Activated naive CD4-positive, alpha-beta T cell (primary cell): ENCODE results near the gene STAM.
A peak's percentile ranks its signal among the peaks of the same experiment; 100 is the strongest.

Experiments used
- DNase-seq, 4 experiments: peaks; one replicate each; lab custom pipeline; 2025; lab: John Stamatoyannopoulos, UW

STAM gene

GRCh38 chr10:17730667-17731066 is 86.7 kb downstream of the STAM start:
- no peak for DNase-seq

GRCh38 chr10:17731331-17732020 is 87.5 kb downstream of the STAM start:
- no peak for DNase-seq

GRCh38 chr10:17733620-17734019 is 89.7 kb downstream of the STAM start:
- no peak for DNase-seq

GRCh38 chr10:17734432-17735080 is 90.6 kb downstream of the STAM start:
- DNase-seq, result no peak

- DNase-seq, result no peak
Measured at GRCh38 chr10:17735166-17735941, 91.4 kb downstream of the STAM start.

GRCh38 chr10:17736223-17736622 is 92.3 kb downstream of the STAM start:
- DNase-seq, result no peak

GRCh38 chr10:17737027-17737965 is 93.3 kb downstream of the STAM start:
- no peak for DNase-seq

- no peak for DNase-seq
Measured at GRCh38 chr10:17740668-17741067, 96.7 kb downstream of the STAM start.

GRCh38 chr10:17742918-17743317 is 99.0 kb downstream of the STAM start:
- peak; percentile 3 to 62 (median 46) for DNase-seq

GRCh38 chr10:17743437-17743836 is 99.5 kb downstream of the STAM start:
- no peak for DNase-seq

GRCh38 chr10:17744341-17744861 is 100.5 kb downstream of the STAM start:
- DNase-seq, result no peak

- DNase-seq, result no peak
Measured at GRCh38 chr10:17747883-17748550, 104.1 kb downstream of the STAM start.

- no peak for DNase-seq
Measured at GRCh38 chr10:17749890-17750289, 105.9 kb downstream of the STAM start.

GRCh38 chr10:17751781-17752445 is 108.0 kb downstream of the STAM start, which contains the start of gene TMEM236:
Gene TMEM236 (plus strand): TSS chr10:17752201. CDS start chr10:17752296, 95 bp downstream.
- DNase-seq, result no peak

GRCh38 chr10:17756557-17757217 is 112.7 kb downstream of the STAM start:
- no peak for DNase-seq

- no peak for DNase-seq
Measured at GRCh38 chr10:17758200-17758599, 114.2 kb downstream of the STAM start.

GRCh38 chr10:17758896-17759295 is 114.9 kb downstream of the STAM start:
- DNase-seq, result no peak

GRCh38 chr10:17764142-17764541 is 120.2 kb downstream of the STAM start:
- no peak for DNase-seq

- DNase-seq, result no peak
Measured at GRCh38 chr10:17765602-17766001, 121.7 kb downstream of the STAM start.
